ENCODE results near the gene FBXW2.
"Not testable (repeated sequence)": the region's sequence is repeated elsewhere in the genome, so short reads cannot be mapped to it uniquely, and the experiment has no call there.

FBXW2 gene, protein sequence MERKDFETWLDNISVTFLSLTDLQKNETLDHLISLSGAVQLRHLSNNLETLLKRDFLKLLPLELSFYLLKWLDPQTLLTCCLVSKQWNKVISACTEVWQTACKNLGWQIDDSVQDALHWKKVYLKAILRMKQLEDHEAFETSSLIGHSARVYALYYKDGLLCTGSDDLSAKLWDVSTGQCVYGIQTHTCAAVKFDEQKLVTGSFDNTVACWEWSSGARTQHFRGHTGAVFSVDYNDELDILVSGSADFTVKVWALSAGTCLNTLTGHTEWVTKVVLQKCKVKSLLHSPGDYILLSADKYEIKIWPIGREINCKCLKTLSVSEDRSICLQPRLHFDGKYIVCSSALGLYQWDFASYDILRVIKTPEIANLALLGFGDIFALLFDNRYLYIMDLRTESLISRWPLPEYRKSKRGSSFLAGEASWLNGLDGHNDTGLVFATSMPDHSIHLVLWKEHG

DNA sequence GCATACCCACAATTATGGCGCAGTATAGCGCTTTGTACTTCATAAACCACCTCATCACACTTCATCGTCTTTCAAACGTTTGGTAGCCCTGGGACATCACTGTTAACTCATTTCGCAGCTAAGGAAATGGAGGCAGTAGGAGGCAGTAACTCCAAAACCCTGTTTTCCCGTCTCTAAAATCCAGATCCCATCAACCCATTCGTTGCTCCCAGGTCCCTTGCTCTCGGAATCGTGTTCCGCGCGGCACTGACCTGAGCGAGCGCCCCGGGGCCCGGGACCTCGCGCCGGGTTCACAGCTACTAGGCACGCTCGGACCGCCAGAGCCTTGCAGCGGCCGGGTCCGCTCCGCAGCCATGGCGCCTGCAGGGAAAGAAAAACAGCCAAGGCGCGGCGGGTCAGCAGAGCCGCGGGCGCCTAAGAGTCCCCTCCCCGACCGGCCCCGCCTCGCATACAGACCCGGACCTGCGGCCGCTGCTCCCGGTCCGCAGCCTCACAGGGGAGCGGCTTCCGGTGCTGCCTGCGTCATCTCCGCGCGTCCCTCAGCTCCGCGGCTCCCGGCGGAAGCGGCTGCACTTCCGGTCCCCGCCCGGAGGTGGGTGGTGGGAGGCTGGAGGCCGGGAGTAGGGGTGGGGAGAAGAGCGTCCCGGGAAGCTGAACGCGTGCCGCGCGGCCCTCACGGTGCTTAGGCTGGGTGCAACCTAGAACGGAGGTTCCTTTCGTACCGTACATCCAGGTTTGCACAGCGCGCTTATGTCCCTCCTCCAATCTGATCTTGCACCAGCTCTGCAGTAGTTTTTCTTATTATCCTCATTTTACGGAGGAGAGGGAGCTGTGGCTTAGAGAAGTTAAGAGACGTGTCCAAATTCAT lies at the start of gene FBXW2:
TSS of gene FBXW2 (minus strand) at position 519 of the 868 bp plus-strand sequence. CDS start 5,158 bp downstream, outside the sequence.
- DNase-seq: peak; percentile 87

DNA sequence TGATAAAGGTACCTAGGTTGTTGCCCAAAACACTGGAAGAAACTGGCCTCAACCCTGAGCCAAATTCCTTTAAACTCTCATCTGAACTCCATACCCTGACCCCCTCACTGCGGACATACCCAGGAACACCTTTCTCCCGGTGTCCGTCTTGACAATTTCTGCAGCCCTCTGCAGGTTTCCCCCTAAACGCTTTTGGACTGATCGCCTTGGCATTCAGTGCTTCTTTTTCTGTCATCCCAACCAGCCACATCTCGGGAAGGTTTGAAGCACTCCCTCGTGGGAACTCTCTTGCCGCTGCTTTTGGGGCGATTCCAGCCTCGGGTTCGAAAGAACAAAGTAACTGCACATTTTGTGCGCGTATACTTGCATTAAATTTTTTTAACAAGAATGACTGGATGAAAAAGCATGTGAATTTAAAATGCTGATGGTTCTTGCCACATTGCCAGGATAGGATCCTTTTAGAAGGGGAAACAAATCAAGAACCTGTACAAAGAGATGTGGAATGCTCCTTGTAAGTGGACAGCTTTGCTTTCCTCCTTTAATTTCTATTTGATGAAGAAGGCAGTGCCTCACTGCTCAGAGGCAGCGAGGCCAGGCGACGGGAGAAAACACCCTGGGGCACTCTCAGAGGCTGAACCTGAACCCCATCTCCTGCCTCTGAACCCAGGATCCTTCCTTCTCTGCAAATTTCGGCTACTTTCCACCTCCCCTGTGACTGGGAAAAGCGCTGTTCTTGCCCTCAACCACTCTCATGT lies 48.9 kb upstream of the FBXW2 start:
- no peak for DNase-seq

DNA sequence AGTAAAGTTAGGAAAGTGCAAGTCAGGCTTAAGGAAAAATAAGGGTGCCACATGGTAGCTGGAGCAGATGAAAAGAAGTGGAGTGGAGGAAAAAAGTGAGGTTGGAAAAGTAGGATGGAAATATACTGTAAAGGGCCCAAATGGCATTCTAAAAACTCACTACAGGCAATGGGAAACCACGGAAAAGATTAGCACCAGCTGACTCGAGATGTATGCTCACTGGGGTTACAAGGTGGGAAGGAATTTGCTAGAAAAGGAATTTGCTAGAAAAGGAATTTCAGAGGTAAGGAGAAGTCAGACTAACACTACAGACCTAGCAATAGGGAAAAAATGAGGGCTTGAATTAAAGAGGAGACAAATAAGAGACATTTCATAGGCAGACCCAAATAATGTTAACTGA lies 45.9 kb upstream of the FBXW2 start:
- DNase-seq: no peak

DNA sequence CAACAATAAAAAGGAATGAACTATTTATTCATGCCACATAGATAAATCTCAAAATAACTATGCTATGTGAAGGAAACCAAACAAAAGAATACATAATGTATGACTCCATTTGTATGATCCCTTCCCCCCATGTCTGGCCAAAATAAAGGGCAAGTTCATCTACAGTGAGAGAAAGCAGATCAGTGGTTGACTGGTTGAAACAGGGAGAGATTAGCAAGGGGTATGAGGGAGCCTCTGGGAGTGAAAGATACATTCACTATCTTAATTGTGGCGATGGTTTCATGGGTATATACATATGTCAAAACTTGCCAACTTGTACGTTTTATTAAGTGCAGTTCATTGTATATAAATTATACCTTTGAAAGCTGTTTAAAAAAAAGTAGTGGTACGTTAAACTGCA lies 44.7 kb upstream of the FBXW2 start:
- no peak for DNase-seq

DNA sequence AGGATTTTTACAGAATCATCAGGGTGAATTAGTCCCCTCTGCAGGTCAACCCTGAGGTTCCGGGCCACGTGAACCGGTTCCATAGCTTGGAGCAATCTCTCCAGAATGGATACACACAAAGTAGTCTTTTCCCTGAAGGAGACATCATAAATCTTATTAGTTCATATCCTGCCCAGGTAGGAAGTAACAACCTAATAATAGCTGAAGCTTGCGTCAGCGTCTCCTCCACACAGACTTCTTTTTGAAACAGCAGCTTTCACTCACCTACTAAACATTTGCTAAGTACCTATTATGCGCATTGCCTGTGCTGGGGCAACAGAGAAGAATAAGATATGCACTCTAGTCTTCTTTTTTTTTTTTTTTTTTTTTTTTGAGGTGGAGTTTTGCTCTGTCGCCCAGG lies 40.1 kb upstream of the FBXW2 start:
- DNase-seq: no peak

DNA sequence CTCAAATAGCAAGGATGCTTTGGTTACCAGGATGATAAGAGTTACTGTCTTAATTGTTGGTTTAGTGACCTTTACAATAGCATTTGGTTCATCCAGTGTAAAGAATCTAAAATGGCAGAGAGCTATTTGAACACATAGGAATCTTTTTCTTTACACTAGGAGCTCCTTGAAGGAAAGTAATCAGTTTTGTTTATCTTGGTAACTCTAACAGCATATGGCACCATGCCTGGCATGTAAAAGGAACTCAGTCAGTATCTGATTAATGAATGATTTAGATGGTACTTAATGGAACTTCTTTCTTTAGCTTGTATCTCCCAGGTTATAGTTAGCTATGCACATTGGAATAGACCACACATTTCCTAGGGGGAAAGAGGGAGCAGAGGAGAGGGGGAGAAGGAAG lies 39.6 kb upstream of the FBXW2 start:
- no peak for DNase-seq

DNA sequence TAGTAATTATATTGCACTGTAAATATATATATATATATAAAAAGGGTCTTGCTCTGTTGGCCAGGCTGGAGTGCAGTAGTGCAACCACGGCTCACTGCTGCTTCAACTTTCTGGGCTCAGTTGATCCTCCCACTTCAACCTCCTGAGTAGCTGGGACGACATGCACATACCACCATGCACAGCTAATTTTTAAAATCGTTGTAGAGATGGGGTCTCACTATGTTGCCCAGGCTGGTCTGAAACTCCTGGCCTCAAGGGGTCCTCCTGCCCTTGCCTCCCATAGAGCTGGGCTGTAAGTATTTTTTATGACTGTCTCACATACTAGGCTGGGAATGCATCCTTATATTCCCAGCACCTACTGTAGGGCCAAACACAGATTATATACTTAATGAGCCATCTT lies 37.6 kb upstream of the FBXW2 start:
- no peak for DNase-seq

DNA sequence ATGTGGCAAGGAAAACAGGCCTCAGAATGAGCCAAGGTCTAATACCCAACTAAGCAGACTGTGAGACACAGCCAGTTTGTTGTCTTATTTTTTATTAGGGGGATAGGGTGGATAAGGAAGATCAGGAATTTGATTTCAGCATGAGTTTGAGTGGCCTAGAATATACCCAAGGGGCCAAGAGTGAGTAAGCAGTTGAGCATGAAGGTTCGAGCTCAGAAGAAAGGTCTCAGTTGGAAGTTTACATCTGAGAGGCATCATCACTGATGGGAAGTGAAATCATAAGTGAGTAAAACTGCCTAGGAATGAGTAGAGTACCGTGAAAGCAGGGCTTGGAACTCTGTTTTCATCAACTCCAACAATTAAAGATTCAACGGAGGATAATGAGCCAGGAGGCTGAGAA lies 36.9 kb upstream of the FBXW2 start:
- DNase-seq: no peak

DNA sequence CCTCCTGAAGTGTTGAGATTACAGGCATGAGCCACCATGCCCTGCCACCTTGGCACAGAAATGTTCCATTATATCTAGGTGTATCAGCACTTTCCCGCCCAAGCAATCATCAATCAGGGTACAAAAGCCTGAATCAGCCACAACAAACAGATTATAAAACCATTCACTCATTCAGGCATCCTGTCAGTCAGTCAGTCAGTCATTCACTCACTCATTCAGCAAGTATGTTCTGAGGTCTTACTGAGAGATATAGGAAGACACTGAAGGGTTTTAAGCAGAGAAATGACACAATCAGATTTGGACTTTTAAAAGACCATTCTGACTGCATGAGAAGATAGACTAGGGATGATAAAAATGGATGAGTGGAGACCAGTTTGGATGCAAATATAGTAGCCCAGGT lies 36.4 kb upstream of the FBXW2 start:
- DNase-seq: no peak

DNA sequence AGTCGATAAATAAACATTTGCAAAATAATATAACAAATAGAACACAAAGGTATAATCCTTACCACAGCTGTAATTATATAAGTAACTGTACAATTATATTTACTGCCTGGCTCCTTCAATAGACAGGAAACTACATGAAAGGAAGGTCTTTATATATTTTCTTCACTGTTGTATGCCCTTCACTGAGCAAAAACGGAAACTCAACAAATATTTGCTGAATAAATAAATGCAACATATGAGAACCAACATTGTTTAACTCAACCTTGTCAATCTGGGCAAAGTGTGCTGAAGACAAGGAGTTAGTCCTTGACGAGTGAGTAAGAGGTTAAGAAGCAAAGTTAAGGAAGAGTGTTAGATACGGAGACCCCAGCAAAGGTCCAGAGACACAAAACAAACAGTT lies 26.9 kb upstream of the FBXW2 start:
- DNase-seq: no peak

DNA sequence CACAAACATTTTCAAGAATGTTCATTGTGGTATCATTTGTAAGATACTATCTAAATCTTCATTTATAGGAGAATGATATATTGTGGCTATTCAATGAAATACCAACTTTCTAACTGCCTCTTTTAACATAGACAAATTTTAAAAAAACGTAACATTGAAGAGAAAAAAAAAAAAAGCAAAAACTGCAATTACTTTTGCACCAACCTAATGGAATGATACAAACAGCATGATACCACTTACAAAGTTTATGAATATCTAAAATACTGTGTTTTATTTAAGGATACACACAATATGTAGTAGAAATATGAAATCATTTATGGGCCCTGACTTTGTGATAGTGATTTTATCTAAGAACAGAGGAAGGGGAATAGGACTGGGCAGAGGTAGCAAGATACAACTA lies 25.4 kb upstream of the FBXW2 start:
- DNase-seq: no peak

DNA sequence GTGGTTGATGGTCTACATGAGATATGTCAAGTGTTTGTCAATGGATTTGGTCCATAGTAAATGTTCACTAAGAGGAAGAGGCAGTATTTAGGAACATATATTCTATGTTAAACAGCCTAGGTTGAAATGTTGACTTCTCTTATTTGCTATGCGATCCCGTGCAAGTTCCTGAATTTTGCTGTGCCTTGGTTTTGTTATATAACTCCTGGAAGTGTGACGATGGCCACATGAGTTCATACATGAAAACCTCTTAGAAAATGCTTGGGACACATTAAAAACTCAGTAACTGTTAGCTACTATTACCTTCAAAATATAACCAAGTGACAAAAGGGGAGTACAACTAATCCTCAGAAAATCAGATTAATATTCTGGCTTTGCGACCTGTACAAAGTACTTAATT lies 21.9 kb upstream of the FBXW2 start:
- no peak for DNase-seq

DNA sequence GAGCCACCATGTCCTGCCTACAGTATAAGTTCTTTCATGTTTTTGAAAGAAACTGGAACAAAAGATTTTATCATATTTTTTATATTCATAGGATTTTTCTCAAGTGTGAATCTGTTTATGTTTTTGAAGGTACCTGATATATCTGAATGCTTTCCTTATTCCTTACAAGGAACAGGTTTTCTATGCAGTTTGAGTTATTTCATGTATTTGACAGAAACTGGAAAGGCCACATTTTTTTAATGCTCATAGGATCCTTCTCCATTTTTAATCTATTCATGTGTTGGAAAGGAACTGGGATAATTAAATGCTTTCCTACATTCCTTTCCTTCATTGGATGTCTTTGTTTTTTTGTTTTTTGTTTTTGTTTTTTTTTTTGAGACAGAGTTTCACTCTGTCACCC lies 15.7 kb upstream of the FBXW2 start:
- no peak for DNase-seq

DNA sequence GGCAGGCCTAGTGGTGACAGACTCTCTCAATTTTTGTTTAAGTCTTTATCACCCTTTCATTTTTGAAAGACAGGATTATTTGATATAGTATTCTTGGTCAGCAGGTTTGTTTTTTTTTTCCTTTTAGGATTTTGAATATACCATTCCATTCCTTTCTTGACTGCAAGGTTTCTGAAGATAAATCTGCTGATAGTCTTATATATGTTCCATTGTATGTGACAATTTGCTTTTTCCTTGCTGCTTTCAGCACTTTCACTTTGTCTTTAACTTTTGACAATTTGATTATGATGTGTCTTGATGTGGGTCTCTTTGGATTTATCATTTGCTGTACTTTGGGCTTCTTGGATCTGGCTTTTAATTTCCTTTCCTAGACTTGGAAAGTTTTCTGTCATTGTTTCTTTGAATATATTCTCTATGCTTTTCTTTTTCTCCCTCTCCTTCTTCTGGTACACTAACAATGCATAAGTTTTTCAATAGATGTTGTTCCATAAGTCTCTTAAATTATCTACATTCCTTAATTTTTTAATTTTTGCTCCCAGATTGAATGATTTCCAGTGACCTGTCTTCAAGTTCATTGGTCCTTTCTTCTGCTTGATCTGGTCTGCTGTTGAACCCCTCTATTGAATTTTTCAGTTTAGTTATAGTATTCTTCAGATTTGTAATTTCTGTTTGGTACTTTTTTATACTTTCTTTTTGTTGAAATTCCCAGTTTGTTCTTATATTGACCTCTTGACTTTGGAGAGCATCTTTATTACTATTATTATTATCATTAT lies 14.6 kb upstream of the FBXW2 start:
- no peak for DNase-seq

DNA sequence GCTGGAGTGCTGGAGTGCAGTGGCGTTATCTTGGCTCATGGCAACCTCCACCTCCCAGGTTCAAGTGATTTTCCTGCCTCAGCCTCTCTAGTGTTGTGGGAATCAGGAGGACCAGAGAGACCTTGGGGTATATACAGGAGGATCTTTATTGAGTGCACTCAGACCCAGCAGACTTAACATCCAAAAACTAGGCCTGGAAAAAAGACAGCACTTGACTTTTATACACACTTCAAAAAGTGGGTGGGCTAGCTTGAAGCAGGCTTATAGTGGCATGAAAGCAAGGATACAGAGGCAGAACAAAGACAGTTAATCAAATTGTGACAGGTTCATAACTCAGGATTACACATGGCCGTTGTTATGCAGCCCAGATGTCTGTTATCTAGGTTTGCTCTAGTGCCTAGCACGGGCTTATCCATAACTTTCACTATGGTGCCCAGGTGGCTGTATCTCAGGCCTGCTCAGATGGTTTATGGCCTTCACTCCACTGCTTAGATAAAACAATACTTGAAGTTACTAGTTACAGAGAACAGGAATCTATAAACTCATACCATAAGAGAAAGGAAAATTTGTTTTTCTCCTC lies 11.7 kb upstream of the FBXW2 start:
- not testable (repeated sequence) for DNase-seq

DNA sequence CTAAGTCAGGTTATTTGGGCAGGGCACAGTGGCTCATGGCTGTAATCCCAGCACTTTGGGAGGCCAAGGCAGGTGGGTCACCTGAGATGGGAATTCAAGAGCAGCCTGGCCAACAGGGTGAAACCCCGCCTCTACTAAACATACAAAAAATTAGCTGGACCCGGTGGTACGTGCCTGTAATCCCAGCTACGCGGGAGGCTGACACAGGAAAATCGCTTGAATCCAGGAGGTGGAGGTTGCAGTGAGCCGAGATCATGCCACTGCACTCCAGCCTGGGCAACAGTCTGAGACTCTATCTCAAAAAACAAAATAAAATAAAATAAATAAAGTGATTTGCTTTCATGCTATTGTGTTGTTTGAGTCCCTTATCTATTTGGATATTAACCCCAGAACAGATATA lies 8.2 kb upstream of the FBXW2 start:
- DNase-seq: no peak

DNA sequence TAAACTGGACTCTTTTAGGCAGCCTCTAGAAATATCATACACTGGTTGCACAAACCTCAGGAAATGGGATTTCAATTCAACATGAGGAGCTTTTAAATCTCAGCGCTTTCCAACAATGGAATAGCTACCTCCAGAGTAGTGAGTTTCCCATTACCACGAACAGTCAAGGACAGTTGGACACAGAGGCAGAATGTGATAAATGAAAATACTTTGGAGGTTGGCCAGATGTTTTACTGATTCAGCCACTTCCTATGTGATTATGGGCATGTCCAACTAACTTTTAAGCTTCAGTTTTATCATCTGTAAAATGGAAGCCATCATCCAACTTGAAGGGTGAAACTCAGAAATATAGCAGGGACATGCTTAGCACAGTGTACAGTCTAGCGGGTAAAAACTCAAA lies 2.1 kb downstream of the FBXW2 start:
- DNase-seq: no peak

DNA sequence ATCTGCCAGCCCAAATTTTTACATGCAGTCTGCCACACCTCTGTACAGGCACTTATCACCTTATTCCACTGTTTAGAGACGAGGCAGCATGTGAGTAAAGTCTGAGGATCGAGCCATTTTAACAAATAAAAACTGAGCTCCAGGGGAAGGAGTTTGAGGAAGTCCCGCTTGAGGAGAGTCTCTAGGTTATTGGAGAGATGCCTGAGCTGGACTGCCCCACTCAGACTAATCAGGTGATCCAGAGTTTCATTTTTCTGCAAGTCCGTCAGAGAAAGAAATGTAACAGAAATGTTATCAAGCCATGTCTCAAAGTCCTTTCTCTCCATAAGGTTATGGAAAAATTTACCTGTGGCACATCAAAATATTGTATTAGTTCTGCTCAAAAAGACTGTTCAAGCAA lies 5.3 kb downstream of the FBXW2 start:
- no peak for DNase-seq

DNA sequence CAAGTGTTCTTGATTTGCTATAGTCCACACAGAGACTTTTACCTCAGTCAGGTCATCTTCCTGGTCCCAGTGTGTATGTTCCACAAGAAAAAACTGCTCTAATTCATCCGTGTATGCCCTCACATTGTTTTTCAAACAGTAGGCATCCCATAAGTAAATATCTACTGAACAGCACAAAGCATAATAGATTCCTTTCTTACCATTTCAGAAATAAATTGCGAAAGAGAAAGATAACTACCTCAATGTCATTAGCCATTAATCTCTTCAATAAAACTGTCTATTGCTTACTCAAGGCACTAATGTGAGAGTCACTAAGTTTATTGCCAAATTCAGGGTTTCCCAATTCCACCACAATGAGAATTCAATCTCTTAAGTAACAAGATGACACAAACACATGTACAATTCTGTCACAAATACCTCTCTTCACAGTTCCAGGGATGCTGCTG lies 9.6 kb downstream of the FBXW2 start:
- DNase-seq: no peak

DNA sequence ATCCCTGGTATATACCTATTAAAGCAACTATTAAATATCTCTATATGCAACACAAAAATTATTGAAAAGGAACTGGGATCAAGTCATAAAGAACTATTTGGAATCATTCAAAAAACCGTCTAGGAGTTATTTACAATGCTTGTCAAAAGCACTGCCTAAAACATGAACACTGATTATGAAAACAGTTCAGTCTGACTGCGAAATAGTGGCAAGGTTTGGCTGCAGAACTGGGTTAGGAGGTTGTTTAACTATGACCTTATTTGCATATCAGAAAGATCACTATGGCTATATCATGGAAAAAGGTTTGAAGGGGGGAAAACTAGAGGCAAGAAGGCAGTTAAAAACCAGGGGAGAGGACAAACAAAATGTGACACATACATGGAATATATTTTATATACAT lies 12.0 kb downstream of the FBXW2 start:
- no peak for DNase-seq

DNA sequence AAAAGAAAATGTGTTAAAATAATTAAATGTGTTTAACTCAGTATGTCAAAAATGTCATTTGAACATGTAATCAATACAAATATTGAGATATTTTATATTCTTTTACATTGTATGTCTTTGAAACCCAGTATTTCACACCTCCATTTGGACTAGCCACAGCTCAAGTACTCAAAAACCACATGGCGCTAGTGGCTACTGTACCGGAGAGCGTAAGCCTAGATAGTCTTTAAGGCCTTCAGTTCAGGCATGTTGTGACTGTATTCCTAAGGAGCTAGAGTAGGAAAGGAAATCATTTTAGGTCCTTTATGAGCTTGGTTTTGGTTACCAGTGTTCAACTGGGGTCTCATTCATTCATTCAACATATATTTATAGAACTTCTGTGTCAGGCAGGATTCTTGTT lies 12.8 kb downstream of the FBXW2 start:
- DNase-seq: no peak

DNA sequence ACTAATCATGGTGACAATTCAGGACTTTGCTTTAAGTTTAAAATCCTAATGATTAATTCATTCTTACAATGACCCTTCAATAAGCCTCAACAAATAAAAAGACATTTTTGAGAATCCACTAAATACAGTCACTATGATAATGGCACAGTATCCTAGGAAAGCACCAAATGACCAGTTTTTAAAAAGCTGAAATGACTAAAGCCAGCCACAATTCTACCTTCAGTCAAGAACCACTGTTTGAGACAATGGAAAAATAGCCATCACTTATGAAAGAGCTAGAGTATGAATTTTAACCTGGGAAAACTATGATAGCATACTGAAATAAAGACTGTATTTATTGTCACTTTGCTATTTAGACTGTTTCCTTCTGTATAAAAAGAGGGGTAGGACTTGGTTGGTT lies 14.0 kb downstream of the FBXW2 start:
- no peak for DNase-seq
